A549 (cell line): ENCODE measurements around the gene CHMP2B. TPM values are rescaled to one million over a fixed set of nuclear protein-coding genes. Genes with fewer than 3 reads are reported as not detected.

Source experiments
- ATAC-seq, 2 experiments: fragments of 200-7000 bp in 1 of 2; fragments of >200 bp in 1 of 2; cut with Nextera tagmentation in 1 of 2; cut with Tn5 transposase in 1 of 2; 3 replicates each; pipeline versions ENCODE4 v1.8.0 to v1.9.1; 2018 to 2020; ENCODE audit warnings: mild to moderate bottlenecking in 1 of 2, moderate library complexity in 1 of 2
- CTCF ChIA-PET: fragments of 300-600 bp; sonication (Branson Sonifier 250); formaldehyde crosslinking; extraction: SDS; loops from one replicate; lab custom pipeline; 2021; ENCODE audit warnings: antibody characterized with exemption, inconsistent platforms; lab: Yijun Ruan, JAX
- POLR2A ChIA-PET: fragments of 350-600 bp; formaldehyde crosslinking; extraction: SDS; loops from one replicate; lab custom pipeline; 2021; ENCODE audit warnings: antibody characterized with exemption, inconsistent platforms; lab: Yijun Ruan, JAX
- DNase-seq, 2 experiments: peaks; one replicate each; pipeline versions ENCODE4 v3.0.0 to v3.0.0-alpha.2; 2011 to 2016; ENCODE audit warnings: low read depth in 1 of 2, low spot score in 1 of 2
- FAIRE-seq: peaks from 2 replicates; lab custom pipeline; 2011; peaks lifted over from hg19 to GRCh38; lab: Jason Lieb, UNC
- H3K27ac ChIP-seq, 2 experiments: fragments of >200 bp; sonication (Bioruptor Twin); formaldehyde crosslinking; 3 replicates each; pipeline ENCODE4 v1.5.1; 2016 to 2017
- H3K4me1 ChIP-seq: fragments of >200 bp; sonication (Bioruptor Twin); formaldehyde crosslinking; 3 replicates; pipeline ENCODE4 v1.6.1; 2016
- H3K4me2 ChIP-seq: fragments of >200 bp; sonication (Bioruptor Twin); formaldehyde crosslinking; 3 replicates; pipeline ENCODE4 v1.6.1; 2016
- H3K4me3 ChIP-seq: fragments of >200 bp; sonication (Bioruptor Twin); formaldehyde crosslinking; 3 replicates; pipeline ENCODE4 v1.5.1; 2016
- H3K9me3 ChIP-seq: fragments of >200 bp; sonication (Bioruptor Twin); formaldehyde crosslinking; 3 replicates; pipeline ENCODE4 v1.6.1; 2016
- BHLHE40 ChIP-seq: IDR thresholded peaks from 2 replicates; pipeline ENCODE4 v1.6.1; 2012; ENCODE audit warnings: low read depth, low read length, inconsistent platforms
- CBX8 ChIP-seq: fragments of 200-600 bp; sonication (generic); IDR thresholded peaks from 2 replicates; pipeline ENCODE4 v1.6.1; 2016
- CTCF ChIP-seq: fragments of >200 bp; sonication (Bioruptor Twin); formaldehyde crosslinking; IDR thresholded peaks from 3 replicates; pipeline ENCODE4 v1.5.1; 2016
- EHF ChIP-seq: fragments of 250-450 bp; sonication (Bioruptor Pico); IDR thresholded peaks from 2 replicates; pipeline ENCODE4 v1.5.0; 2020; ENCODE audit warnings: mild to moderate bottlenecking
- EP300 ChIP-seq, 2 experiments: fragments of >200 bp; sonication (Bioruptor Twin); formaldehyde crosslinking; IDR thresholded peaks; 2 replicates in 1 of 2; 3 replicates in 1 of 2; pipeline ENCODE4 v1.6.1; 2016 to 2017
- FOSB ChIP-seq: fragments of 250-450 bp; sonication (Bioruptor Pico); IDR thresholded peaks from 2 replicates; pipeline ENCODE4 v1.5.0; 2020; ENCODE audit warnings: mild to moderate bottlenecking, moderate library complexity
- HDAC2 ChIP-seq: fragments of 200-600 bp; sonication (generic); IDR thresholded peaks from 2 replicates; pipeline ENCODE4 v1.6.1; 2016
- HEYL ChIP-seq: fragments of 250-450 bp; sonication (Bioruptor Pico); IDR thresholded peaks from 2 replicates; pipeline ENCODE4 v1.8.0; 2021; ENCODE audit warnings: mild to moderate bottlenecking, moderate library complexity
- HMGXB4 ChIP-seq: fragments of 250-450 bp; sonication (Bioruptor Pico); IDR thresholded peaks from 2 replicates; pipeline ENCODE4 v1.5.0; 2021; ENCODE audit warnings: mild to moderate bottlenecking, moderate library complexity, borderline replicate concordance
- HOXA7 ChIP-seq: fragments of 250-450 bp; sonication (Bioruptor Pico); IDR thresholded peaks from 2 replicates; pipeline ENCODE4 v1.5.0; 2020; ENCODE audit warnings: mild to moderate bottlenecking, moderate library complexity
- JUN ChIP-seq, 2 experiments: fragments of >200 bp; sonication (Bioruptor Twin); formaldehyde crosslinking; IDR thresholded peaks; 2 replicates in 1 of 2; 3 replicates in 1 of 2; pipeline ENCODE4 v1.6.1; 2016 to 2017
- JUNB ChIP-seq: fragments of >200 bp; sonication (Bioruptor Twin); formaldehyde crosslinking; IDR thresholded peaks from 2 replicates; pipeline ENCODE4 v1.6.1; 2016
- KDM1A ChIP-seq: fragments of 200-600 bp; sonication (generic); IDR thresholded peaks from 2 replicates; pipeline ENCODE4 v1.6.1; 2016; ENCODE audit warnings: low read depth, mild to moderate bottlenecking
- KDM5A ChIP-seq: fragments of 200-600 bp; sonication (generic); IDR thresholded peaks from 2 replicates; pipeline ENCODE4 v1.6.1; 2016; ENCODE audit warnings: antibody characterized with exemption, mild to moderate bottlenecking
- MAFK ChIP-seq: fragments of 450-650 bp; IDR thresholded peaks from 2 replicates; pipeline ENCODE4 v1.6.1; 2014; ENCODE audit not compliant: partially characterized antibody
- MYC ChIP-seq: IDR thresholded peaks from 2 replicates; pipeline ENCODE4 v1.6.1; 2012; ENCODE audit warnings: mild to moderate bottlenecking, inconsistent platforms, low read length, improper control_type of control experiment, borderline replicate concordance
- NFE2L2 ChIP-seq: fragments of 150-350 bp; conservative IDR thresholded peaks from 2 replicates; pipeline ENCODE4 v1.6.1; 2014; ENCODE audit warnings: low read length
- NR3C1 ChIP-seq: fragments of >200 bp; sonication (Bioruptor Twin); formaldehyde crosslinking; IDR thresholded peaks from 3 replicates; pipeline ENCODE4 v1.6.1; 2017
- PBX3 ChIP-seq: IDR thresholded peaks from 2 replicates; pipeline ENCODE4 v1.6.1; 2012
- RARB ChIP-seq: fragments of 250-450 bp; sonication (Bioruptor Pico); IDR thresholded peaks from 2 replicates; pipeline ENCODE4 v1.8.0; 2021; ENCODE audit warnings: mild to moderate bottlenecking, moderate library complexity
- RFX5 ChIP-seq: fragments of 450-650 bp; IDR thresholded peaks from 2 replicates; pipeline ENCODE4 v1.7.1; 2014; ENCODE audit warnings: antibody characterized with exemption, mild to moderate bottlenecking, moderate library complexity
- RNF2 ChIP-seq: fragments of 200-600 bp; sonication (generic); IDR thresholded peaks from 2 replicates; pipeline ENCODE4 v1.6.1; 2016; ENCODE audit warnings: low read depth, mild to moderate bottlenecking, antibody characterized with exemption, moderate library complexity, borderline replicate concordance
- USF2 ChIP-seq: fragments of 450-650 bp; IDR thresholded peaks from 2 replicates; pipeline ENCODE4 v1.6.1; 2014; ENCODE audit warnings: antibody characterized with exemption
- ZFP36 ChIP-seq: fragments of 450-650 bp; IDR thresholded peaks from 2 replicates; pipeline ENCODE4 v1.6.1; 2014; ENCODE audit warnings: borderline replicate concordance; ENCODE audit not compliant: partially characterized antibody
- ZNF302 ChIP-seq: fragments of 250-450 bp; sonication (Bioruptor Pico); IDR thresholded peaks from 2 replicates; pipeline ENCODE4 v1.9.0; 2021; ENCODE audit warnings: inconsistent platforms, mild to moderate bottlenecking, moderate library complexity
- polyA plus RNA-seq, 4 experiments: library from polyadenylated mRNA; depleted of rRNA in 3 of 4; stranded (reverse); fragments of >200 nt; fragmentation: RNase III in 1 of 4; extraction: RNeasy Plus Mini Kit Qiagen cat#74134 plus additional on column Dnase treatment in 1 of 4; gene quantifications; 2 replicates in 3 of 4; 3 replicates in 1 of 4; pipeline ENCODE4 v1.2.3, GENCODE V29; 2011 to 2017

Gene CHMP2B
- polyA plus RNA-seq, 2 of the 4 experiments (the other 2 are of a cell fraction) = 57.2 to 85.8 TPM

GRCh38 chr3:87227104-87227834 lies at the start of gene CHMP2B (continued):
- TF ChIP-seq CTCF (no peak), HOXA7 (CRISPR knock-in tag) (no peak), BHLHE40 (0 out of 2 replicates have a peak, but pooled peaks have one; percentile 20), ZFP36 (no peak), EHF (CRISPR knock-in tag) (no peak), NFE2L2 (no peak), JUNB (no peak), ZNF302 (CRISPR knock-in tag) (no peak), KDM5A (no peak), MYC (no peak), HMGXB4 (CRISPR knock-in tag) (no peak), EP300 (IDR thresholded peaks at IDR 0.05) (no peak), FOSB (no peak), MAFK (no peak), HEYL (no peak), RFX5 (no peak)

GRCh38 chr3:87179642-87180041 lies 47.5 kb upstream of the CHMP2B start:
- POLR2A ChIA-PET = no interaction called here
- Histone ChIP-seq H3K4me3 (no peak overlapping the region), H3K27ac (no peak overlapping the region), H3K4me1 (no peaks in the 10 kb centered on the region), H3K4me2 (no peak overlapping the region), H3K9me3 (no peaks in the 10 kb centered on the region)
- CTCF ChIA-PET = interaction anchor here (0.6 to 3.9 kb wide), 2 partner anchors 11 to 78 kb away, joined by 3 to 25 read pairs; no protein-coding TSS in a partner anchor
- no peak for FAIRE-seq
- TF ChIP-seq JUNB = no peak
- TF ChIP-seq CBX8 = no peak
- TF ChIP-seq NR3C1 = no peak
- no peak for TF ChIP-seq HMGXB4 (CRISPR knock-in tag)
- TF ChIP-seq RNF2 = no peak
- no peak for TF ChIP-seq KDM1A
- no peak for TF ChIP-seq USF2
- no peak for TF ChIP-seq HDAC2
- no peak for TF ChIP-seq PBX3
- no peak for TF ChIP-seq JUN (IDR thresholded peaks at IDR 0.05)
- no peak for TF ChIP-seq RARB (CRISPR knock-in tag)
- no peak for ATAC-seq
- no peak for DNase-seq
